ENCODE results near the gene PGAP1. TPM values are rescaled to one million over a fixed set of nuclear protein-coding genes. Genes with fewer than 3 reads are reported as not detected.
"Not testable (repeated sequence)": the region's sequence is repeated elsewhere in the genome, so short reads cannot be mapped to it uniquely, and the experiment has no call there.

The PGAP1 gene
- total RNA-seq, 4 donors from 2014 or later: 6.5 to 15.6 (median 9.2) TPM

- no peaks in the 10 kb centered on the region for H3K27me3 ChIP-seq
- DNase-seq: no peak
- H3K4me3 ChIP-seq: no peak overlapping the region
- peaks cover 0 to 48% (median 0%) of the 10 kb centered on the region in 3 donors for H3K36me3 ChIP-seq
- H3K9me3 ChIP-seq: no peaks in the 10 kb centered on the region
- no peak for TF ChIP-seq POLR2A (IDR thresholded peaks at IDR 0.05)
- TF ChIP-seq, protein P1, sequence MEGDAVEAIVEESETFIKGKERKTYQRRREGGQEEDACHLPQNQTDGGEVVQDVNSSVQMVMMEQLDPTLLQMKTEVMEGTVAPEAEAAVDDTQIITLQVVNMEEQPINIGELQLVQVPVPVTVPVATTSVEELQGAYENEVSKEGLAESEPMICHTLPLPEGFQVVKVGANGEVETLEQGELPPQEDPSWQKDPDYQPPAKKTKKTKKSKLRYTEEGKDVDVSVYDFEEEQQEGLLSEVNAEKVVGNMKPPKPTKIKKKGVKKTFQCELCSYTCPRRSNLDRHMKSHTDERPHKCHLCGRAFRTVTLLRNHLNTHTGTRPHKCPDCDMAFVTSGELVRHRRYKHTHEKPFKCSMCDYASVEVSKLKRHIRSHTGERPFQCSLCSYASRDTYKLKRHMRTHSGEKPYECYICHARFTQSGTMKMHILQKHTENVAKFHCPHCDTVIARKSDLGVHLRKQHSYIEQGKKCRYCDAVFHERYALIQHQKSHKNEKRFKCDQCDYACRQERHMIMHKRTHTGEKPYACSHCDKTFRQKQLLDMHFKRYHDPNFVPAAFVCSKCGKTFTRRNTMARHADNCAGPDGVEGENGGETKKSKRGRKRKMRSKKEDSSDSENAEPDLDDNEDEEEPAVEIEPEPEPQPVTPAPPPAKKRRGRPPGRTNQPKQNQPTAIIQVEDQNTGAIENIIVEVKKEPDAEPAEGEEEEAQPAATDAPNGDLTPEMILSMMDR (IDR thresholded peaks at IDR 0.05): no peak
- H3K4me1 ChIP-seq: peaks cover 0 to 11% (median 0%) of the 10 kb centered on the region in 3 donors
- intact Hi-C loops (cut with DNase I): no loop called here
- WGBS, 2 donors: 87 to 90% methylated on average over 3 of the region's 3 CpGs
- no peak overlapping the region for H3K27ac ChIP-seq
Measured at GRCh38 chr2:196918927-196919326, 7.6 kb downstream of the PGAP1 start.

GRCh38 chr2:196917802-196918201, 8.7 kb downstream of the PGAP1 start:
- Histone ChIP-seq H3K4me3 (no peak overlapping the region), H3K4me1 (no peaks in the 10 kb centered on the region), H3K27me3 (no peaks in the 10 kb centered on the region), H3K9me3 (no peaks in the 10 kb centered on the region), H3K36me3 (peaks cover 0 to 59% (median 0%) of the 10 kb centered on the region in 3 donors), H3K27ac (no peak overlapping the region)
- no peak for TF ChIP-seq POLR2A (IDR thresholded peaks at IDR 0.05)
- TF ChIP-seq, protein P1 (IDR thresholded peaks at IDR 0.05): no peak
- no peak for DNase-seq
- intact Hi-C loops (cut with DNase I): no loop called here

- H3K27me3 ChIP-seq: no peaks in the 10 kb centered on the region
- no peaks in the 10 kb centered on the region for H3K9me3 ChIP-seq
- no peak overlapping the region for H3K27ac ChIP-seq
- TF ChIP-seq POLR2A (IDR thresholded peaks at IDR 0.05): no peak
- TF ChIP-seq, protein P1 (IDR thresholded peaks at IDR 0.05): no peak
- DNase-seq: no peak
- H3K4me1 ChIP-seq: no peaks in the 10 kb centered on the region
- peaks cover 0 to 72% (median 0%) of the 10 kb centered on the region in 3 donors for H3K36me3 ChIP-seq
- 96 to 97% methylated on average over 3 of the region's 3 CpGs for WGBS, 2 donors
- intact Hi-C loops (cut with DNase I): no loop called here
- H3K4me3 ChIP-seq: no peak overlapping the region
Measured at GRCh38 chr2:196915507-196916189, 10.9 kb downstream of the PGAP1 start.

GRCh38 chr2:196914867-196915460, 11.5 kb downstream of the PGAP1 start:
- Histone ChIP-seq H3K36me3 (peaks cover 0 to 72% (median 0%) of the 10 kb centered on the region in 3 donors), H3K27ac (no peak overlapping the region), H3K9me3 (no peaks in the 10 kb centered on the region), H3K4me3 (no peak overlapping the region), H3K4me1 (no peaks in the 10 kb centered on the region), H3K27me3 (no peaks in the 10 kb centered on the region)
- TF ChIP-seq POLR2A (IDR thresholded peaks at IDR 0.05): no peak
- TF ChIP-seq, protein P1 (IDR thresholded peaks at IDR 0.05): no peak
- intact Hi-C loops (cut with DNase I): no loop called here
- no peak for DNase-seq
- 79 to 84% methylated on average over 4 of the region's 4 CpGs for WGBS, 2 donors

GRCh38 chr2:196913691-196914090, 12.8 kb downstream of the PGAP1 start:
- H3K4me3 ChIP-seq: no peak overlapping the region
- H3K4me1 ChIP-seq: no peaks in the 10 kb centered on the region
- H3K9me3 ChIP-seq: no peaks in the 10 kb centered on the region
- H3K27me3 ChIP-seq: no peaks in the 10 kb centered on the region
- no peak for DNase-seq
- TF ChIP-seq, protein P1 (IDR thresholded peaks at IDR 0.05): no peak
- no peak for TF ChIP-seq POLR2A (IDR thresholded peaks at IDR 0.05)
- intact Hi-C loops (cut with DNase I): no loop called here
- 93 to 95% methylated on average over 1 of the region's 1 CpG for WGBS, 2 donors
- H3K36me3 ChIP-seq: peaks cover 0 to 70% (median 0%) of the 10 kb centered on the region in 3 donors
- H3K27ac ChIP-seq: no peak overlapping the region

DNA sequence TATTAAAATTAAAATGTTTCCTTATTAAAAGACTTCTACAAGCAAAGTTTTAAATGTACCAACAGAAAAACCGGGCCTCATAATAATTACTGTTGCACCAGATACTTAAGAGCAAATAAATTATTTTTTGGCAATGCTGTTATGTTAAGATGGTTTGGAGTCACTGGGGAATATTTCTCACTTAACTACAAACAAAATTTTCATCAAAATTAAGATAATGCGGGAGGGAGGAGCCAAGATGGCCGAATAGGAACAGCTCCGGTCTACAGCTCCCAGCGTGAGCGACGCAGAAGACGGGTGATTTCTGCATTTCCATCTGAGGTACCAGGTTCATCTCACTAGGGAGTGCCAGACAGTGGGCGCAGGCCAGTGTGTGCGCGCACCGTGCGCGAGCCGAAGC, 21.1 kb downstream of the PGAP1 start:
- 53% methylated on average over 8 of the region's 15 CpGs for WGBS, 2 donors
- peak overlapping the region in 3 of 4 donors; percentile 19 to 66 (median 42) for H3K27ac ChIP-seq

More for the DNA sequence above, 21.1 kb downstream of the PGAP1 start:
- Histone ChIP-seq H3K4me3 (peak overlapping the region in 3 of 4 donors; percentile 6 to 32 (median 19)), H3K36me3 (peaks cover 0 to 30% (median 0%) of the 10 kb centered on the region in 3 donors)
- DNase-seq; H3K27me3 ChIP-seq; H3K9me3 ChIP-seq; H3K4me1 ChIP-seq; intact Hi-C loops (cut with DNase I): not testable (repeated sequence)
